Right cardiac atrium (tissue), 5 donors: Measurements from ENCODE around the gene GADD45B. TPM values are rescaled to one million over a fixed set of nuclear protein-coding genes. Genes with fewer than 3 reads are reported as not detected.
"Not testable (repeated sequence)": the region's sequence is repeated elsewhere in the genome, so short reads cannot be mapped to it uniquely, and the experiment has no call there.

Experiments
- ATAC-seq, 2 donors: fragments of 200-7000 bp; cut with Tn5 transposase; one replicate each; pipeline versions ENCODE4 v1.8.0 to v1.9.1; 2020; ENCODE audit warnings: moderate library complexity in 2 of 2, mild to moderate bottlenecking in 1 of 2
- DNase-seq, 3 donors: peaks; one replicate each; pipeline ENCODE4 v3.0.0-alpha.2; 2020
- H3K27ac ChIP-seq: one replicate; pipeline ENCODE4 v1.5.1; 2013; ENCODE audit warnings: mild to moderate bottlenecking, low read length, control low read depth, moderate library complexity
- H3K27me3 ChIP-seq: one replicate; pipeline ENCODE4 v1.6.1; 2013; ENCODE audit not compliant: control insufficient read depth, insufficient read depth
- H3K4me1 ChIP-seq: one replicate; pipeline ENCODE4 v1.6.1; 2013; ENCODE audit warnings: low read length; ENCODE audit not compliant: control insufficient read depth, insufficient read depth
- H3K4me3 ChIP-seq: one replicate; pipeline ENCODE4 v1.5.1; 2013; ENCODE audit warnings: low read length, control low read depth
- H3K9me3 ChIP-seq: one replicate; pipeline ENCODE4 v1.6.1; 2013; ENCODE audit warnings: low read length; ENCODE audit not compliant: control insufficient read depth
- WGBS: extraction: QIAGEN DNeasy Blood & Tissue Kit; methylation state at CpG from one replicate; pipeline ENCODE4 v1.1.7; 2013; 5-methylcytosine and 5-hydroxymethylcytosine counted together
- intact Hi-C, 4 donors: fragments of 100-400 bp; cut with DNase I; formaldehyde crosslinking; loops; one replicate each; pipeline versions ENCODE4 v1.11.0 to v1.14.0; 2022 to 2023
- polyA plus RNA-seq: library from polyadenylated mRNA; stranded (reverse); fragments of 200-250 nt; gene quantifications from one replicate; pipeline ENCODE4 v1.2.3, GENCODE V29; 2013
- total RNA-seq, 4 donors: library from RNA; stranded (reverse); fragmentation: NEBNext Ultra II Directional; extraction: Animal tissue kit (Norgen Biotek cat#: 25700); gene quantifications; one replicate each; pipeline ENCODE4 v1.2.1, GENCODE V29; 2021
- donor health status: healthy with polysubstance abuse.
- donor health status: DM: no; HTN: yes; CAD: no.
- donor health status: DM: no; HTN: no; CAD: no.
- donor health status: DM: no; HTN: yes; CAD: no; lungs with severe emphysema.
- donor health status: DM: yes; HTN: yes; CAD: no.

The GADD45B gene
- total and polyA plus RNA-seq, 5 donors: 52.4 to 205 (median 104) TPM

- peaks cover 9% of the 10 kb centered on the region for H3K4me1 ChIP-seq
- no peak overlapping the region for H3K4me3 ChIP-seq
- ATAC-seq: no peak
- intact Hi-C loops: no loop called here
- WGBS: 62% methylated on average over 23 of the region's 23 CpGs
- H3K27me3 ChIP-seq: no peaks in the 10 kb centered on the region
- no peak overlapping the region for H3K27ac ChIP-seq
- peak in 1 of 3 donors; percentile 68 for DNase-seq
- H3K9me3 ChIP-seq: no peaks in the 10 kb centered on the region
Observed at GRCh38 chr19:2491130-2491801, 15.3 kb downstream of the GADD45B start.

- Histone ChIP-seq H3K27ac (no peak overlapping the region), H3K4me1 (peaks cover 9% of the 10 kb centered on the region), H3K4me3 (no peak overlapping the region), H3K27me3 (no peaks in the 10 kb centered on the region), H3K9me3 (no peaks in the 10 kb centered on the region)
- no peak for DNase-seq
- no peak for ATAC-seq
- intact Hi-C loops: no loop called here
- WGBS: 70% methylated on average over 8 of the region's 8 CpGs
Observed at GRCh38 chr19:2492870-2493269, 16.9 kb downstream of the GADD45B start.

GRCh38 chr19:2493448-2493847, 17.5 kb downstream of the GADD45B start:
- H3K4me1 ChIP-seq, H3K27ac ChIP-seq, H3K4me3 ChIP-seq, DNase-seq, H3K9me3 ChIP-seq, intact Hi-C loops, ATAC-seq, H3K27me3 ChIP-seq: not testable (repeated sequence)
- WGBS: 80% methylated on average over 14 of the region's 14 CpGs

GRCh38 chr19:2494084-2494446, 18.1 kb downstream of the GADD45B start:
- DNase-seq: peak in 1 of 3 donors; percentile 70
- Histone ChIP-seq H3K27me3 (no peaks in the 10 kb centered on the region), H3K4me1 (peaks cover 6% of the 10 kb centered on the region), H3K9me3 (no peaks in the 10 kb centered on the region), H3K27ac (no peak overlapping the region), H3K4me3 (no peak overlapping the region)
- peak; percentile 2 to 4 for ATAC-seq
- intact Hi-C loops: no loop called here
- 33% methylated on average over 21 of the region's 21 CpGs for WGBS

GRCh38 chr19:2494447-2495129, 18.7 kb downstream of the GADD45B start:
- WGBS: 7% methylated on average over 72 of the region's 72 CpGs
- intact Hi-C loops: loop anchor here in 2 of 4 donors (5.0 kb wide), 2 partner anchors 43 to 48 kb away; no protein-coding TSS in a partner anchor
- H3K4me1 ChIP-seq: peaks cover 5% of the 10 kb centered on the region
- H3K9me3 ChIP-seq: no peaks in the 10 kb centered on the region
- peak overlapping the region; percentile 90 for H3K27ac ChIP-seq
- DNase-seq (peak; percentile 94 to 95 (median 94)), ATAC-seq (peak; percentile 84 to 90)
- peak overlapping the region; percentile 50 for H3K4me3 ChIP-seq
- no peaks in the 10 kb centered on the region for H3K27me3 ChIP-seq

- peak overlapping the region; percentile 90 for H3K27ac ChIP-seq
- ATAC-seq (peak; percentile 87 to 88), DNase-seq (peak; percentile 87 to 93 (median 91))
- H3K4me3 ChIP-seq: peak overlapping the region; percentile 50
- no peaks in the 10 kb centered on the region for H3K27me3 ChIP-seq
- H3K9me3 ChIP-seq: no peaks in the 10 kb centered on the region
- intact Hi-C loops: loop anchor here in 2 of 4 donors (5.0 kb wide), 2 partner anchors 42 to 47 kb away; no protein-coding TSS in a partner anchor
- WGBS: under 1% methylated on average over 26 of the region's 26 CpGs
- peaks cover 4% of the 10 kb centered on the region for H3K4me1 ChIP-seq
Observed at GRCh38 chr19:2495130-2495641, 19.3 kb downstream of the GADD45B start.

GRCh38 chr19:2495651-2496316, 19.9 kb downstream of the GADD45B start:
- peak; percentile 58 to 76 (median 75) for DNase-seq
- Histone ChIP-seq H3K27ac (peak overlapping the region; percentile 90), H3K27me3 (no peaks in the 10 kb centered on the region), H3K9me3 (no peaks in the 10 kb centered on the region), H3K4me3 (peak overlapping the region; percentile 50), H3K4me1 (peaks cover 4% of the 10 kb centered on the region)
- ATAC-seq: peak; percentile 53 to 60
- 17% methylated on average over 16 of the region's 16 CpGs for WGBS
- intact Hi-C loops: loop anchor here in 2 of 4 donors (5.0 kb wide), 2 partner anchors 42 to 47 kb away; no protein-coding TSS in a partner anchor

- no peaks in the 10 kb centered on the region for H3K9me3 ChIP-seq
- H3K27ac ChIP-seq: no peak overlapping the region
- intact Hi-C loops: loop anchor here in 2 of 4 donors (5.0 kb wide), 2 partner anchors 40 to 45 kb away; no protein-coding TSS in a partner anchor
- no peak overlapping the region for H3K4me3 ChIP-seq
- peaks cover 4% of the 10 kb centered on the region for H3K4me1 ChIP-seq
- DNase-seq (no peak), ATAC-seq (no peak)
- H3K27me3 ChIP-seq: no peaks in the 10 kb centered on the region
- WGBS: 84% methylated on average over 10 of the region's 10 CpGs
Observed at GRCh38 chr19:2497186-2497585, 21.3 kb downstream of the GADD45B start.

- no peaks in the 10 kb centered on the region for H3K27me3 ChIP-seq
- peak overlapping the region; percentile 3 for H3K27ac ChIP-seq
- no peak overlapping the region for H3K4me3 ChIP-seq
- 57% methylated on average over 13 of the region's 13 CpGs for WGBS
- H3K4me1 ChIP-seq: peaks cover 4% of the 10 kb centered on the region
- ATAC-seq (peak in 1 of 2 donors; percentile 29), DNase-seq (peak in 2 of 3 donors; percentile 36 to 71)
- H3K9me3 ChIP-seq: no peaks in the 10 kb centered on the region
- intact Hi-C loops: no loop called here
Observed at GRCh38 chr19:2500156-2500555, 24.2 kb downstream of the GADD45B start.

GRCh38 chr19:2500841-2501261, 24.9 kb downstream of the GADD45B start:
- Histone ChIP-seq H3K4me1 (peaks cover 2% of the 10 kb centered on the region), H3K27ac (no peak overlapping the region), H3K9me3 (no peaks in the 10 kb centered on the region), H3K27me3 (no peaks in the 10 kb centered on the region), H3K4me3 (no peak overlapping the region)
- intact Hi-C loops: no loop called here
- WGBS: 66% methylated on average over 12 of the region's 12 CpGs
- DNase-seq (no peak), ATAC-seq (peak; percentile 27 to 44)
